CD4-positive, alpha-beta T cell treated with Interleukin-17A for 4 hours (primary cell): ENCODE measurements around the gene MCM3AP.
"Not testable (repeated sequence)": the region's sequence is repeated elsewhere in the genome, so short reads cannot be mapped to it uniquely, and the experiment has no call there.

Source experiments
- DNase-seq: peaks from one replicate; pipeline ENCODE4 v3.0.0-alpha.2; 2020; ENCODE audit warnings: mixed read lengths

The MCM3AP gene

DNA sequence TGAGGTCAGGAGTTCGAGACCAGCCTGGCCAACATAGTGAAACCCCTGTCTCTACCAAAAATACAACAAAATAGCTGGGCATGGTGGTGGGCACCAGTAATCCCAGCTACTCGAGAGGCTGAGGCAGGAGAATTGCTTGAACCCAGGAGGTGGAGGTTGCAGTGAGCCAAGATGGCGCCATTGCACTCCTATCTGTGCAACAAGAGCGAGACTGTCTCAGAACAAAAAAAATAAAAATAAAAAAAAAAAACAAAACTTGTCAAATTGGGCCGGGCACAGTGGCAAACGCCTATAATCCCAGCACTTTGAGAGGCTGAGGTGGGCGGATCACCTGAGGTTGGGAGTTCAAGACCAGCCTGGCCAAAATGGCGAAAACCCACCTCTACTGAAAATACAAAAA is 24.8 kb upstream of the MCM3AP start:
- DNase-seq, result not testable (repeated sequence)

DNA sequence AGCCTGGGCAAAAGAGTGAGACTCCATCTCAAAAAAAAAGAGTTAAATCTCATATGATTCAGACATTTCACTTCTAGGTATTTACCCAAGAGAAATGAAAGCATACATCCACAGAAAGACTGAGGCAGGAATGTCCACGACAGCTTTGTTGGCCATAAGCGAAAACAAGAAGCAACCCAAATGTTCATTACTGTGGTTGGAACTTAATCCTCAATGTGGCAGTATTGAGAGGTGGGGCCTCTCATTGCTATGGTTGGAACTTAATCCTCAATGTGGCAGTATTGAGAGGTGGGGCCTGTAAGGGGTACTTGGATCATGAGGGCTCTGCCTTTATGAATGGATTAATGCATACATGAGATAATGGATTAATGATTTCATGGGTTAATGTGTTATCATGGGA is 23.0 kb upstream of the MCM3AP start:
- DNase-seq, result no peak

DNA sequence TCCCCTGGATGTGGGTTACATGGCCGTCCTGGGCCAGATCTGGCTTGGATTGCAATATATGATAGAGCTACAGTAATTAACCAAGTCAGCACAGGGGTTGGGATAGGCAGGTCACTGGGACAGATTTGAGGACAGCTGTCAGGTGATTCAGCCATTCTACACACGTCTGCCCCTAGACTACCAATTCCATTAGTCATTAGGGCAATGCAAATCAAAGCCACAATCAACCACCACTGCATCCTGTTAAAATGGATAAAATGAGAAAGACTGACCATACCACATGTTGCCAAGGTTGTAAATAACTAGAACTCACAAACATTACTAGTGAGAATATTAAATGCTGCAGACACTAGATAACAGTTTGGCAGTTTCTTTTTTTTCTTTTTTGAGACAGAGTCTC is 22.2 kb upstream of the MCM3AP start:
- DNase-seq, result no peak

DNA sequence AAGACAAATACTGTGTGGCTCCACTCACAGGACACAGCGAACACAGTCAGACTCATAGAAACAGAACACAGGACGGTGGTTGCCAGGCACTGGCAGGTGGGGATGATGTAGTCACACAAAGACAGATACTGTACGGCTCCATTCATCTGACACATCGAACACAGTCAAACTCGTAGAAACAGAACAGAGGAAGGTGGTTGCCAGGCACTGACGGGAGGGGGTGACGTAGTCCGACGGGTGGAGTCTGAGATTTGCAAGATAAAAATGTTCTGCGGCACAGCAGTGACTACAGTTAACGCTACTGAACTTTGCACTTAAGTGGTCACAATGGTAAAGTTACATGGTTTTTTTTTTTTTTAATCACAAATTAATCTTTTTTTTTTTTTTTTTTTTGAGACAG is 19.5 kb upstream of the MCM3AP start:
- DNase-seq, result no peak

GRCh38 chr21:46304437-46304836 is 19.0 kb upstream of the MCM3AP start:
- DNase-seq, result no peak

- DNase-seq, result no peak
Measured at GRCh38 chr21:46301759-46302158, 16.3 kb upstream of the MCM3AP start.

DNA sequence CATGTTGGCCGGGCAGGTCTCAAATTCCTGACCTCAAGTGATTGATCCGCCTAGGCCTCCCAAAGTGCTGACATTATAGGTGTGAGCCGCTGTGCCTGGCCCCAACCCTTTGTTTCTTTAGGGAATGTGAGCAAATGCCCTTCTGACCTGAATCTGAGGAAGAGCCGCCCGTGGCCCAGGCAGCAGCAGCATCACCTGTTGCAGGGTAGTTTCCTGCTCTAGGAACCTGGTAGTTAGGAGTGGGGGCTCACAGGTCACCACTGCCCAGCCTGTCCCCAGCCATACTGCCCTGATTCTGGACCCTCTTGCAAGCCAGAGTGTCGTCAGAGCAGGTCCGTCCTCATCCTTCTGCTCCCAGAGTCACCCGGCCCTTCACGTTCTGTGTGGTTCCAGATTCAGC is 13.8 kb upstream of the MCM3AP start:
- DNase-seq, result no peak

DNA sequence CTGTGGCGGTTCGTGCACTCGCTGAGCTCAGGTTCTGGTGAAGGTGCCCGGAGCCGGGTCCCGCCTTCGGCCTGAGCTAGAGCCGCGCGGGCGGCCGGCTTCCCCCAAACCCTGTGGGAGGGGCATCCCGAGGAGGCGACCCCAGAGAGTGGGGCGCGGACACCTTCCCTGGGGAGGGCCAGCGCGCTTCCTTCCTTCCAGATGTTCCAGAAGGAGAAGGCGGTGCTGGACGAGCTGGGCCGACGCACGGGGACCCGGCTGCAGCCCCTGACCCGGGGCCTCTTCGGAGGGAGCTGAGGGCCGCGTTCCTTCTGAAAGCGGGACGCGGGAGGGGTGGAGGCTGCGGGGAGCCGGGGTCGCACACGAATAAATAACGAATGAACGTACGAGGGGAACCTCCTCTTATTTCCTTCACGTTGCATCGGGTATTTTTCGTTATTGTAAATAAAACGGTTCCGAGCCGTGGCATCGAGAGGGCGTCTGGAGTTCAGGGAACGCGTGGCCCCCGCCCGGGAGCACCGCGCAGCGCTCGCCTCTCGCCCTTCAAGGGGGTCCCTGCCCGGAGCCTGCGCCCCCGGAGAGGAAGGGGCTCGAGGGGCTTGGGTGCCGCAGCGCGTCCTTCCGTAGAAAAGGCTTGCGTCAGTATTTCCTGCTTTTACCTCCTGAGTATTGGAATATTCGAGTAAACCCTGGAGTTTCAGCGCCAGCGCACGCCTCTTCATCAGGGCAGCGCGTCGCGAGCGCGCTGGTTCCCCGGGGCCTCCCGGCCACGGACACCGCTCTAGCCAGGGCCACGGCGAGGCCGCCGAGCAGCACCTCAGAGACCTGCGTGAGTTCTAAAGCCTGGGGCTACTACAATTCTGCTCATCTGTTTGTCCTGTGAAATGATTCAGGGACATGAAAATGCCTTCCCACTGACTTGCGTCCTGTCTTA is 12.2 kb upstream of the MCM3AP start:
- peak; percentile 31 for DNase-seq

DNA sequence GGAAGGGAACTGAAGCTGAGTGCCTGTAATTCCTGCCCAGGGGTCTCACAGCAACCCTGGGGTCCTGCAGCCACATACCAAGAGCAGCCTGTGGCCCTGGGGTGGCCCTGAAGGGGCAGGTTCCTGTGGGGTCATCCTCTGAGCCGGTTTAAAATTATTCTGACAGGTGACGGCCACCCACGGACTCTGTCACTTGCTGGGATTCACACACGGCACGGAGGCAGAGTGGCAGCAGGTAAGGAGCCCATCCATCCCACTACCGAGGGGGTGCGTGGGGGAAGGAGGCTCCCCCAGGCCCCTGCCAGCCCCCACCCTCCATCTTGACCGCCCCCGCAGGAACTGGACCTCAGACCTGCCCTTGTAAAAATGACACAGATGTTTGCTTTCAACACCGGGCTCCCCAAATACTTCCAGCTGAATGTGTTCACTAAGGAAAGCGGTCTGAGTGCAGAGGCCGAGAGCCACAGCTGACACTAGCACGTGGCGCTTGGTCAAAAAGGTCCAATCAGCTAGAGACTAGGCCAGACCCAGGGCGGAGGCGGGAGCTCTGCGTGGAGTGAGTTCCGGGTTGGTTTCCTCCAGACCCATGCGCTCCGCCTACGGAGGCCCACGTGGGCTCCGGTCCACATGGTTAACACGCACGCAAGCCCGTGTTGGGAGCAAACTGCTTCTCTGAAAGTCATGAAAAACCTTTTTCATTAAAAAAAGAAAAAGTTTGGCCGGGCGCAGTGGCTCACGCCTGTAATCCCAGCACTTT is 10.8 kb upstream of the MCM3AP start:
- DNase-seq, result peak; percentile 79

GRCh38 chr21:46295177-46295770 is 9.9 kb upstream of the MCM3AP start:
- no peak for DNase-seq

DNA sequence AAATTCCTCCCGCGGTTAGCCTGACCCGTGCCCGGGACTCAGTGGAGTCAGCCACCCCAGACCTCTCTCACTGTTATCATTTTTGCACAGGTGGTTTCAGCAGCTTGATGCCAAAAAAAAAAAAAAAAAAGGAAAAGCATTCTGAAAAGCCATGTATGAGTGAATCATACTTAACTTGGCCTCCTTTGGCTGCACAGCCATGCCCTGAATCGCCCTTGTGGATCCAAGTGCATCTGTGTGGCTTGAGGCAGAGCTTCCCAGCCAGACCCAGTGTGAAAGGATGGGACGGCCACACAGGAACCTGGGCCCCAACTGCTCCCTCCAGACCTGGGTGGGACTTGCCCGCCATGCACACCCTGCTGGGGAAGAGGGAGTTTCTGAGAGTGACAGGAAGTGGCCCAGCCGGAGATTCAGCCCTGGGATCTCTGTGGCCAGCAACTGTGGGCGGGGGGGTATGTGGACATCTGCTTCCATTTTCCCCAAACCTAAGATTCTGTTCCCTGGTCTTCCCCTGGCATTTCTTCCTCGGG is 9.3 kb upstream of the MCM3AP start:
- DNase-seq, result no peak

- DNase-seq, result no peak
Measured at GRCh38 chr21:46291561-46291960, 6.2 kb upstream of the MCM3AP start.

GRCh38 chr21:46289655-46290179 is 4.3 kb upstream of the MCM3AP start:
- DNase-seq, result no peak

- DNase-seq, result no peak
Measured at GRCh38 chr21:46287541-46287940, 2.1 kb upstream of the MCM3AP start.

DNA sequence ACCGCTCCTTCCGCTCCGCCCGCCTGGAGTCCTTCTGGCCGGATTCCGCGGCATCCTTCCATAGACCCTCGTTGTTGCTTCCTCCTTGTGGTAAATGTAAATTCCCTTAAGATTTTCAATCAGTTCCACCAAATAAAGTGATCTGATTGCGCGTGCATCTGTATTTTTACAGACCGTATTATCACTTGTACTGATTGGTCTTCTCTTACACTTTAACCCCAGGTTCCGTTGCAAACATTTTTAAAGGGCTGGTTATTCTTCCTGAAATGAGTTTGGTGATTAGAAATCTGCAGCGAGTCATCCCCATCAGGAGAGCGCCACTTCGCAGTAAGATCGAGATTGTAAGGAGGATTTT is 1.2 kb upstream of the MCM3AP start:
- no peak for DNase-seq

DNA sequence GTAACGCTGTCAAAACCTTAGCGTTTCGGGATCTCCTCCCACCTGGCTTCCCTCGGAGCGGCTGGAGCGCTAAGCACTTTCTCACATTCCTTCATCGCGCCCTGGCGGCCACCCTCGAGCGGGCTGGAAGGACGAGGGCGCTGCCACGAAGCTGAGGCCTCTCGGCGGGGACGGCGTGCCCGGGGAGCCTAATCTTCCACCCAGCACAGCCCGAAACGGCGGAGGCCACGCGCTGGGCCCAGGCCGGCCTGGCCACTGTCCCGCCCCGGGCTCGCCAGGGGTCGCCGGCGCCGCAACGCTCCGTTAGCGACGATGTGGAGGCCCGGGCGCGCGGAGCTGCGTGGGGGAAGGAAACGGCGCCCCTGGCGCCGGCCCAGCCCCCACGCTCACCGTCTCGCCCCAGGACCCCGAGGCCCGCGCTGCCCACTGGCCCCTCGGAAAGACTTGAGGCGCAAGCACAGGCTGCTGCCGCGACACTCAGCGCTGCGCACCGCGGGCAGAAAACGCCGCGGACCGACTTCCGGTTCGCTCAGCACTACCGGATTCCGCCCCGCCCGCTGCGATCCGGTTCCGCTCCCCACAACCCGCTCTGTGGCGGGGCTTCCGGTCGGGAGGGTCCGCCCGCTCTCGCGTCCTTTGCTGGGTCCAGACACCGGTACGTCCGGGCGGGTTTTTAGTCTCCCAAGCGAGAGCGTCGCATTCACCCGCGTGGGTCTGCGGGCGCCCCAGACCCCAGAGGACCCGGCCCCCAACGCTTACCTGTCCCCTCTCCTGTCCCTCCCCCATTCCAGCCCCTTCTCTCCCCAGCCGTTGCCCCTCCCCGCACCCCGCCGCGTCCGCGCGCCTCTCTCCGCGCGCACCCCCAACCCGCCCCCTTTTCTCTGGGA is 593 bp upstream of the MCM3AP start, which contains the start of gene YBEY:
YBEY (plus strand) TSS at position 582 of the 887 bp plus-strand sequence. CDS start 572 bp downstream, outside the sequence.
- peak; percentile 90 for DNase-seq

GRCh38 chr21:46284733-46285132 is 678 bp downstream of the MCM3AP start:
- DNase-seq, result no peak

DNA sequence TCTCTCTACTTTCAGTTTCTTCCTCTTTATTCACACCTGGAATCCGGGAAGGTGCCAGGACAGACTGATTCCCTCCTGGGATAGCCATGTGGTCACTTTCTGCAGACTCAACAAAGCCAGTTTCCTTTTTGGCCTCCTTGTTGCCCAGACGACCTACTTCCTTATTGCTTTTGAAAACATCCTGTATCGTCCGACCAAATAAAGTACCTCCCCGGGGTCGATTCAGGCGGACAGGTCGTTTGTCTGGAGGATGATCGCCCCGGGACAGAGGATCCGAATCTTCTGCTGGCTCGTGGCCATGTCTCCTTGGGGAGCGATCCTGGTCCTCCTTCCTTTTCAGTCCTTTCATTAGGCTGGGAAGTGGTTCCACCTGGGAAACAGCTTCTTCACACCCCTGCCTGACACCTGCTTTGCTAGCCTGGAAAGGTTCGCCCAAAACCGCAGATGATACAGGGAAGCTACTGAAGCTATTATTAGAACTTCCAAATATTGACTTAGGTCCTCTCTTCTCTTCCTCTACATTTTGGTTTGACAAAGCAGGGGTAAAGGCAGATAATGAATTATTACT is 1.2 kb downstream of the MCM3AP start:
- DNase-seq, result no peak

- DNase-seq, result no peak
Measured at GRCh38 chr21:46274797-46275390, 10.5 kb downstream of the MCM3AP start.

DNA sequence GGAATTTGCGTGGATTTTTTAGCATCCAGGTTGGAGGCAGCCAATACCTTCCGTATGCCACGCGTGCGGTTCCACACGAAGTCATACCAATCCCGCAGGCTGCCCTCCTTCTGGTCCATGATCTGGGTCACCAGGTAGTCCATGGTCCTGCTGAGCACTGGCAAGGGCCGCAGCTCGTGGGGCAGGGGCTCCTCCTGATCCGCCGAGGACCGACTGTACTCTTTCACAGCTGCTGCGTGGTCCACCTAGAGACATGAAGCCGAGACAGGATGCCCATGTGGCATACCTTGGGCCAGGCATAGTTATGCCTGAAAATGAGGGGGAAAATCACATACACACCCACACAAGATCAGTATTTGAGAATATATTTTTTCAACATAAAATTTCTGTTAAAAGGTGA is 12.1 kb downstream of the MCM3AP start:
- no peak for DNase-seq

DNA sequence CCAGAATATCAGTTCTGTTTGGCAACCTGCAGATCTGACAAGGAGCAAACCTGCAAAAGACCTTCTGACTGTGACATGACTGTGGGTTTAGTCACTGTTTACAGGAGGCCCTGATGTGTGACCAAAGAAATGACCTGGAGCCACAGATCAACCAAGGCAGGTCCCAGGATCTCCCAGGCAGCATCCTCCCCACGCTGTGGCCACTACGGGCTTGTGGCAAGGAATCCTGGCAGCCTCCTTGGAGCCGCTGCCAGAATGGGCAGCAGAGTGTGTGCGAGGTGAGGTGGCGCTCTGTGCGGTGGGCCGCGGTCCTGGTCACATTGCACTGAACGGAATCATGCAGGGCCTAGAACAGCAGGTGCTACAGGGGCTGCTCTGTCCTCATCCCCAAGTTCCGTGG is 15.9 kb downstream of the MCM3AP start:
- DNase-seq, result no peak
